ENCODE data around the gene LHFPL3. TPM values are rescaled to one million over a fixed set of nuclear protein-coding genes. Genes with fewer than 3 reads are reported as not detected.

LHFPL3 gene
- polyA plus RNA-seq, 1 of the 3 experiments (the other 2 are of a cell fraction): not detected

DNA sequence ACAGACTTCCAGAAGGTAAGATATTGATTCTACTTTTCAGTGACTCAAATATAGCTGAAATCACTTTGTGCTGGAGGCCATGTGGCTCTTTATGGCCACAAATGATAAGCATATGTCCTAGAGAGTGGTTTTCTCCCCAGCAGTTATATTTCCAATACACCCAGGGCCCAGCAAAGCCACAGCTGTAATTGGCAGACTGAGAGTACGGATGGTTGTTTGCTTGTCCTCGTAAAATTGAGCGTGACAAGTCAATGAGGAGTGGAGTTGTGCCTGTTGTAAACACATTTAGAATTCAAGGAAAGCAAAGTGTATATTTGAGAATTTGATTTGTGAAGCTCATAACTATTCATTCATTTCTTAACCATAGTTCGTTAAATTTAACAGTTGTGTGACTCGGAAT is 201.8 kb downstream of the LHFPL3 start:
- Histone ChIP-seq H3K4me2 (no peak overlapping the region), H3F3A (replicated peaks; ENCODE audit: insufficient read depth) (no peaks in the 10 kb centered on the region), H4K20me1 (ENCODE audit: insufficient read depth) (no peaks in the 10 kb centered on the region), H2AFZ (ENCODE audit: low read depth) (no peak overlapping the region), H3K27ac (ENCODE audit: low read depth in 2 of 2, low read length in 1 of 2) (no peak overlapping the region), H3K27me3 (ENCODE audit: insufficient read depth) (no peaks in the 10 kb centered on the region), H3K9me3 (no peaks in the 10 kb centered on the region), H3K9me2 (no peaks in the 10 kb centered on the region), H3K4me3 (ENCODE audit: low read depth in 2 of 2, low read length in 1 of 2) (no peak overlapping the region), H3K4me1 (ENCODE audit: control insufficient read depth in 1 of 2, insufficient read depth in 2 of 2, low read depth in 1 of 2, low read length in 1 of 2) (no peaks in the 10 kb centered on the region), H3K9ac (no peak overlapping the region), H3K36me3 (replicated peaks in 1 of 2; ENCODE audit: control insufficient read depth in 1 of 2, insufficient read depth in 2 of 2, low read length in 1 of 2) (no peaks in the 10 kb centered on the region), H3K79me2 (ENCODE audit: insufficient read depth) (no peaks in the 10 kb centered on the region)
- TF ChIP-seq RXRA (IDR thresholded peaks at IDR 0.05; ENCODE audit: borderline replicate concordance, low read depth): no peak
- no peak for TF ChIP-seq RCOR1 (IDR thresholded peaks at IDR 0.05; ENCODE audit: low read length)
- TF ChIP-seq, protein P1, sequence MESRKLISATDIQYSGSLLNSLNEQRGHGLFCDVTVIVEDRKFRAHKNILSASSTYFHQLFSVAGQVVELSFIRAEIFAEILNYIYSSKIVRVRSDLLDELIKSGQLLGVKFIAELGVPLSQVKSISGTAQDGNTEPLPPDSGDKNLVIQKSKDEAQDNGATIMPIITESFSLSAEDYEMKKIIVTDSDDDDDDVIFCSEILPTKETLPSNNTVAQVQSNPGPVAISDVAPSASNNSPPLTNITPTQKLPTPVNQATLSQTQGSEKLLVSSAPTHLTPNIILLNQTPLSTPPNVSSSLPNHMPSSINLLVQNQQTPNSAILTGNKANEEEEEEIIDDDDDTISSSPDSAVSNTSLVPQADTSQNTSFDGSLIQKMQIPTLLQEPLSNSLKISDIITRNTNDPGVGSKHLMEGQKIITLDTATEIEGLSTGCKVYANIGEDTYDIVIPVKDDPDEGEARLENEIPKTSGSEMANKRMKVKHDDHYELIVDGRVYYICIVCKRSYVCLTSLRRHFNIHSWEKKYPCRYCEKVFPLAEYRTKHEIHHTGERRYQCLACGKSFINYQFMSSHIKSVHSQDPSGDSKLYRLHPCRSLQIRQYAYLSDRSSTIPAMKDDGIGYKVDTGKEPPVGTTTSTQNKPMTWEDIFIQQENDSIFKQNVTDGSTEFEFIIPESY (IDR thresholded peaks at IDR 0.05; ENCODE audit: borderline replicate concordance, low read depth): no peak
- no peak for TF ChIP-seq GATA2 (CRISPR knock-in tag; IDR thresholded peaks at IDR 0.05)
- no peak for TF ChIP-seq EP300 (IDR thresholded peaks at IDR 0.05; ENCODE audit: borderline replicate concordance in 1 of 2, low read depth in 1 of 2, low read length in 1 of 2)
- TF ChIP-seq ELF1 (IDR thresholded peaks at IDR 0.05): no peak
- TF ChIP-seq, protein P2, sequence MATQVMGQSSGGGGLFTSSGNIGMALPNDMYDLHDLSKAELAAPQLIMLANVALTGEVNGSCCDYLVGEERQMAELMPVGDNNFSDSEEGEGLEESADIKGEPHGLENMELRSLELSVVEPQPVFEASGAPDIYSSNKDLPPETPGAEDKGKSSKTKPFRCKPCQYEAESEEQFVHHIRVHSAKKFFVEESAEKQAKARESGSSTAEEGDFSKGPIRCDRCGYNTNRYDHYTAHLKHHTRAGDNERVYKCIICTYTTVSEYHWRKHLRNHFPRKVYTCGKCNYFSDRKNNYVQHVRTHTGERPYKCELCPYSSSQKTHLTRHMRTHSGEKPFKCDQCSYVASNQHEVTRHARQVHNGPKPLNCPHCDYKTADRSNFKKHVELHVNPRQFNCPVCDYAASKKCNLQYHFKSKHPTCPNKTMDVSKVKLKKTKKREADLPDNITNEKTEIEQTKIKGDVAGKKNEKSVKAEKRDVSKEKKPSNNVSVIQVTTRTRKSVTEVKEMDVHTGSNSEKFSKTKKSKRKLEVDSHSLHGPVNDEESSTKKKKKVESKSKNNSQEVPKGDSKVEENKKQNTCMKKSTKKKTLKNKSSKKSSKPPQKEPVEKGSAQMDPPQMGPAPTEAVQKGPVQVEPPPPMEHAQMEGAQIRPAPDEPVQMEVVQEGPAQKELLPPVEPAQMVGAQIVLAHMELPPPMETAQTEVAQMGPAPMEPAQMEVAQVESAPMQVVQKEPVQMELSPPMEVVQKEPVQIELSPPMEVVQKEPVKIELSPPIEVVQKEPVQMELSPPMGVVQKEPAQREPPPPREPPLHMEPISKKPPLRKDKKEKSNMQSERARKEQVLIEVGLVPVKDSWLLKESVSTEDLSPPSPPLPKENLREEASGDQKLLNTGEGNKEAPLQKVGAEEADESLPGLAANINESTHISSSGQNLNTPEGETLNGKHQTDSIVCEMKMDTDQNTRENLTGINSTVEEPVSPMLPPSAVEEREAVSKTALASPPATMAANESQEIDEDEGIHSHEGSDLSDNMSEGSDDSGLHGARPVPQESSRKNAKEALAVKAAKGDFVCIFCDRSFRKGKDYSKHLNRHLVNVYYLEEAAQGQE (IDR thresholded peaks at IDR 0.05; ENCODE audit: low read depth, low read length): no peak
- peak; percentile 7 for DNase-seq
- POLR2A ChIA-PET: no interaction called here
- 18% methylated on average over 5 of the region's 5 CpGs for WGBS (ENCODE audit: low lambda C conversion rate)
- CTCF ChIA-PET: interaction anchor here (0.9 to 1.5 kb wide), 4 partner anchors 16 to 298 kb away, joined by 3 to 4 read pairs (median 3); no protein-coding TSS in a partner anchor

DNA sequence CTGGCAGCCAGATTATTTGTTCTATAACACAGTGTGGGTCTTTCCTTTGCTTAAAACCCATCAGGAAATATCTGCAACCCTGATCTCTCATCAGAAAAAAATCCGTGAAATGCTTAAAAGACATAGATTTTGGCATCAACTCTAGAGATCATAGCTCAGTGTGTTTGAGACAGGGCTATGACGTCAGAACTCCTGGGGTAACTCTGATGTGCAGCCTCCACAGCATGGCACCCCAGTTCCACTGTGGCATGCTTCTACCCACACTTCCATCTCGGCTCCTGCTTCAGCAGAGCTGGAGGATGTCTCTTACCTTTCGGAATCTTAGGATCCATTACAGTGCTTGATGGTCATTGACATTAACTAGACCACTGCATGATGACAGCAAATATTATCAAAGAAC is 205.7 kb downstream of the LHFPL3 start:
- Histone ChIP-seq H2AFZ (ENCODE audit: low read depth) (no peak overlapping the region), H3K4me3 (ENCODE audit: low read depth in 2 of 2, low read length in 1 of 2) (no peak overlapping the region), H3K9ac (no peak overlapping the region), H3K9me2 (no peaks in the 10 kb centered on the region), H3K4me1 (ENCODE audit: control insufficient read depth in 1 of 2, insufficient read depth in 2 of 2, low read depth in 1 of 2, low read length in 1 of 2) (no peaks in the 10 kb centered on the region; a peak in 1 of 4 replicates), H3K4me2 (no peak overlapping the region), H4K20me1 (ENCODE audit: insufficient read depth) (no peaks in the 10 kb centered on the region), H3F3A (replicated peaks; ENCODE audit: insufficient read depth) (no peaks in the 10 kb centered on the region), H3K27ac (ENCODE audit: low read depth in 2 of 2, low read length in 1 of 2) (no peak overlapping the region), H3K9me3 (no peaks in the 10 kb centered on the region), H3K27me3 (ENCODE audit: insufficient read depth) (no peaks in the 10 kb centered on the region), H3K79me2 (ENCODE audit: insufficient read depth) (no peaks in the 10 kb centered on the region), H3K36me3 (replicated peaks in 1 of 2; ENCODE audit: control insufficient read depth in 1 of 2, insufficient read depth in 2 of 2, low read length in 1 of 2) (no peaks in the 10 kb centered on the region)
- WGBS (ENCODE audit: low lambda C conversion rate): 2% methylated on average over 4 of the region's 4 CpGs
- ChIA-PET POLR2A (no interaction called here), CTCF (interaction anchor here (0.7 to 1.2 kb wide), 2 partner anchors 15 to 188 kb away, joined by 3 read pairs; no protein-coding TSS in a partner anchor)
- no peak for DNase-seq
- no peak for TF ChIP-seq RAD21 (IDR thresholded peaks at IDR 0.05; ENCODE audit: low read length)
- no peak for TF ChIP-seq TAF1 (IDR thresholded peaks at IDR 0.05; ENCODE audit: borderline replicate concordance, low read depth, low read length)
- TF ChIP-seq JUND (IDR thresholded peaks at IDR 0.05): no peak
- TF ChIP-seq, protein P3, sequence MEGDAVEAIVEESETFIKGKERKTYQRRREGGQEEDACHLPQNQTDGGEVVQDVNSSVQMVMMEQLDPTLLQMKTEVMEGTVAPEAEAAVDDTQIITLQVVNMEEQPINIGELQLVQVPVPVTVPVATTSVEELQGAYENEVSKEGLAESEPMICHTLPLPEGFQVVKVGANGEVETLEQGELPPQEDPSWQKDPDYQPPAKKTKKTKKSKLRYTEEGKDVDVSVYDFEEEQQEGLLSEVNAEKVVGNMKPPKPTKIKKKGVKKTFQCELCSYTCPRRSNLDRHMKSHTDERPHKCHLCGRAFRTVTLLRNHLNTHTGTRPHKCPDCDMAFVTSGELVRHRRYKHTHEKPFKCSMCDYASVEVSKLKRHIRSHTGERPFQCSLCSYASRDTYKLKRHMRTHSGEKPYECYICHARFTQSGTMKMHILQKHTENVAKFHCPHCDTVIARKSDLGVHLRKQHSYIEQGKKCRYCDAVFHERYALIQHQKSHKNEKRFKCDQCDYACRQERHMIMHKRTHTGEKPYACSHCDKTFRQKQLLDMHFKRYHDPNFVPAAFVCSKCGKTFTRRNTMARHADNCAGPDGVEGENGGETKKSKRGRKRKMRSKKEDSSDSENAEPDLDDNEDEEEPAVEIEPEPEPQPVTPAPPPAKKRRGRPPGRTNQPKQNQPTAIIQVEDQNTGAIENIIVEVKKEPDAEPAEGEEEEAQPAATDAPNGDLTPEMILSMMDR (IDR thresholded peaks at IDR 0.05): no peak
- no peak for TF ChIP-seq RFX5 (IDR thresholded peaks at IDR 0.05; ENCODE audit: low read length)
- TF ChIP-seq, protein P2 (IDR thresholded peaks at IDR 0.05; ENCODE audit: low read depth, low read length): no peak
- TF ChIP-seq, protein P4, sequence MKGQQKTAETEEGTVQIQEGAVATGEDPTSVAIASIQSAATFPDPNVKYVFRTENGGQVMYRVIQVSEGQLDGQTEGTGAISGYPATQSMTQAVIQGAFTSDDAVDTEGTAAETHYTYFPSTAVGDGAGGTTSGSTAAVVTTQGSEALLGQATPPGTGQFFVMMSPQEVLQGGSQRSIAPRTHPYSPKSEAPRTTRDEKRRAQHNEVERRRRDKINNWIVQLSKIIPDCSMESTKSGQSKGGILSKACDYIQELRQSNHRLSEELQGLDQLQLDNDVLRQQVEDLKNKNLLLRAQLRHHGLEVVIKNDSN (IDR thresholded peaks at IDR 0.05; ENCODE audit: borderline replicate concordance, low read depth): no peak
- no peak for TF ChIP-seq SMC3 (IDR thresholded peaks at IDR 0.05; ENCODE audit: low read depth, low read length)
- no peak for TF ChIP-seq FOXM1 (IDR thresholded peaks at IDR 0.05; ENCODE audit: low read depth)
- TF ChIP-seq TEAD4 (IDR thresholded peaks at IDR 0.05; ENCODE audit: borderline replicate concordance, insufficient read depth): no peak

All from SK-N-SH (cell line).